A172 (cell line): Measurements from ENCODE around the gene FERMT3. TPM values are rescaled to one million over a fixed set of nuclear protein-coding genes. Genes with fewer than 3 reads are reported as not detected.
"Not testable (repeated sequence)": the region's sequence is repeated elsewhere in the genome, so short reads cannot be mapped to it uniquely, and the experiment has no call there.

Source experiments
- DNase-seq: peaks from one replicate; pipeline ENCODE4 v3.0.0-alpha.2; 2015; ENCODE audit warnings: low spot score
- total RNA-seq: library from RNA; depleted of rRNA; stranded (reverse); fragments of >200 nt; shearing (Covaris generic); gene quantifications from 2 replicates; pipeline ENCODE4 v1.2.3, GENCODE V29; 2014; rRNA removed

The FERMT3 gene
- total RNA-seq = 15.1 and 18.7 TPM in 2 replicates

GRCh38 chr11:64206457-64207255 is at the start of gene FERMT3:
Gene FERMT3, plus strand, starts transcription at chr11:64206721. Its CDS starts 644 bp downstream, at chr11:64207365.
- peak; percentile 30 for DNase-seq

- DNase-seq = no peak
Measured at GRCh38 chr11:64157631-64158394, 48.7 kb upstream of the FERMT3 start.

GRCh38 chr11:64161037-64161436 is 45.5 kb upstream of the FERMT3 start:
- no peak for DNase-seq

- DNase-seq = not testable (repeated sequence)
Measured at GRCh38 chr11:64162769-64163168, 43.8 kb upstream of the FERMT3 start.

- no peak for DNase-seq
Measured at GRCh38 chr11:64163951-64164350, 42.6 kb upstream of the FERMT3 start.

- DNase-seq = no peak
Measured at GRCh38 chr11:64164392-64165312, 41.9 kb upstream of the FERMT3 start.

GRCh38 chr11:64165481-64165841 is 41.1 kb upstream of the FERMT3 start:
- DNase-seq = no peak

GRCh38 chr11:64165842-64166635 is 40.5 kb upstream of the FERMT3 start, which contains the start of gene MACROD1:
Gene MACROD1, minus strand, starts transcription at chr11:64166113. Its CDS starts 119 bp downstream, at chr11:64165994.
- DNase-seq = peak; percentile 59

GRCh38 chr11:64170419-64170818 is 36.1 kb upstream of the FERMT3 start:
- DNase-seq = no peak

- peak; percentile 56 for DNase-seq
Measured at GRCh38 chr11:64173616-64174355, 32.7 kb upstream of the FERMT3 start.

- DNase-seq = no peak
Measured at GRCh38 chr11:64176751-64177150, 29.8 kb upstream of the FERMT3 start.

- DNase-seq = no peak
Measured at GRCh38 chr11:64178203-64178602, 28.3 kb upstream of the FERMT3 start.

- no peak for DNase-seq
Measured at GRCh38 chr11:64178951-64179639, 27.4 kb upstream of the FERMT3 start.

GRCh38 chr11:64180891-64181290 is 25.6 kb upstream of the FERMT3 start:
- no peak for DNase-seq

GRCh38 chr11:64181506-64182411 is 24.8 kb upstream of the FERMT3 start:
- DNase-seq = peak; percentile 91

GRCh38 chr11:64183890-64184289 is 22.6 kb upstream of the FERMT3 start:
- no peak for DNase-seq

- DNase-seq = no peak
Measured at GRCh38 chr11:64185175-64185692, 21.3 kb upstream of the FERMT3 start.
